ENCODE results near the gene HOXA9.

- TF ChIP-seq CTCF (IDR thresholded peaks at IDR 0.05; ENCODE audit: control extremely low read depth in 1 of 3, insufficient read depth in 1 of 3, low read depth in 1 of 3, low read length in 3 of 3) (no peak), POLR2A (IDR thresholded peaks at IDR 0.05; ENCODE audit: control extremely low read depth in 1 of 2, low read depth in 2 of 2, low read length in 2 of 2) (no peak), EP300 (IDR thresholded peaks at IDR 0.05; ENCODE audit: borderline replicate concordance in 1 of 2, low read depth in 2 of 2, low read length in 2 of 2) (no peak), KDM1A (IDR thresholded peaks at IDR 0.05; ENCODE audit: borderline replicate concordance, low read length) (no peak), GTF2F1 (IDR thresholded peaks at IDR 0.05; ENCODE audit: borderline replicate concordance, low read depth, low read length) (no peak), EZH2 (IDR thresholded peaks at IDR 0.05; ENCODE audit: low read depth, low read length, severe bottlenecking) (peak; percentile 45), KDM5A (IDR thresholded peaks at IDR 0.05; ENCODE audit: low read length) (no peak)
Observed at GRCh38 chr7:27116962-27117886, 48.1 kb downstream of the HOXA9 start.

Data from H1 (cell line).